D721Med (cell line): Measurements from ENCODE around the gene NUP214.
"Not testable (repeated sequence)": the region's sequence is repeated elsewhere in the genome, so short reads cannot be mapped to it uniquely, and the experiment has no call there.

Source experiments
- DNase-seq: peaks from one replicate; pipeline ENCODE4 v3.0.0; 2011; ENCODE audit warnings: low spot score; ENCODE audit not compliant: insufficient read length
- FAIRE-seq: peaks from 2 replicates; lab custom pipeline; 2011; peaks lifted over from hg19 to GRCh38; lab: Jason Lieb, UNC
- CTCF ChIP-seq: IDR thresholded peaks from 2 replicates; pipeline ENCODE4 v1.5.1; 2012; ENCODE audit warnings: mild to moderate bottlenecking, control low read depth; ENCODE audit not compliant: insufficient read depth; ENCODE audit errors: missing control alignments

NUP214 gene

GRCh38 chr9:131260751-131261452, 135.5 kb downstream of the NUP214 start:
- no peak for TF ChIP-seq CTCF

GRCh38 chr9:131262327-131263032, 137.1 kb downstream of the NUP214 start:
- TF ChIP-seq CTCF: no peak
- DNase-seq (no peak), FAIRE-seq (no peak)

More at GRCh38 chr9:131260751-131261452, 135.5 kb downstream of the NUP214 start:
- FAIRE-seq: no peak
- no peak for DNase-seq

- not testable (repeated sequence) for FAIRE-seq
Observed at GRCh38 chr9:131263033-131263343, 137.6 kb downstream of the NUP214 start.

GRCh38 chr9:131263701-131264100, 138.3 kb downstream of the NUP214 start:
- no peak for FAIRE-seq
- no peak for TF ChIP-seq CTCF
- no peak for DNase-seq

More at GRCh38 chr9:131263033-131263343, 137.6 kb downstream of the NUP214 start:
- DNase-seq: not testable (repeated sequence)

- TF ChIP-seq CTCF: no peak
- FAIRE-seq (no peak), DNase-seq (no peak)
Observed at GRCh38 chr9:131264231-131264630, 138.8 kb downstream of the NUP214 start.

GRCh38 chr9:131266266-131267229, 141.2 kb downstream of the NUP214 start:
- no peak for TF ChIP-seq CTCF
- DNase-seq: no peak
- no peak for FAIRE-seq
